HG03159 (cell line): ENCODE results near the gene AUP1.

Experiments
- ATAC-seq: cut with Tn5 transposase; IDR thresholded peaks from one replicate; pipeline ENCODE4 v1.9.1; 2021; ENCODE audit warnings: mild to moderate bottlenecking, moderate library complexity; ENCODE audit not compliant: unreplicated experiment

AUP1 gene

DNA sequence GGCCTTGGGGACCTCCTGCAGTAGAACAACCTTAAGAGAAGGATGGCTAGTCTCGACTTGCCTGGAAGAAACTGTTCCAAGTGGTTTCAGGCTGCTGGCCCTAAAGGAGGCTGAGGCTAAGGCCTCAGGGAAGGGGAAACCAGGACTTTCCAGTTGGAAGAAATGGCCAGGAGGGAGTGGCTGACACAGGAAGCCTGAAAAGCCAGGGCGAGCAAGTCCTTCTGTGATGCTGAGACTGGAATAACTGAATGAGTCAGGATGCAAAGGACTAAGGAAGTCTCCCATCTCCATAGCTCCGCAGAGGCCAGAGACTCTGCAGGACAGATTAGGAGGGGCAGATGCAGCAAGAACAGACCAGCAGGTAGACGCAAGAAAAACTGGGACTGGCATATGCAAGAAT is 7.6 kb upstream of the AUP1 start:
- ATAC-seq, result no peak

DNA sequence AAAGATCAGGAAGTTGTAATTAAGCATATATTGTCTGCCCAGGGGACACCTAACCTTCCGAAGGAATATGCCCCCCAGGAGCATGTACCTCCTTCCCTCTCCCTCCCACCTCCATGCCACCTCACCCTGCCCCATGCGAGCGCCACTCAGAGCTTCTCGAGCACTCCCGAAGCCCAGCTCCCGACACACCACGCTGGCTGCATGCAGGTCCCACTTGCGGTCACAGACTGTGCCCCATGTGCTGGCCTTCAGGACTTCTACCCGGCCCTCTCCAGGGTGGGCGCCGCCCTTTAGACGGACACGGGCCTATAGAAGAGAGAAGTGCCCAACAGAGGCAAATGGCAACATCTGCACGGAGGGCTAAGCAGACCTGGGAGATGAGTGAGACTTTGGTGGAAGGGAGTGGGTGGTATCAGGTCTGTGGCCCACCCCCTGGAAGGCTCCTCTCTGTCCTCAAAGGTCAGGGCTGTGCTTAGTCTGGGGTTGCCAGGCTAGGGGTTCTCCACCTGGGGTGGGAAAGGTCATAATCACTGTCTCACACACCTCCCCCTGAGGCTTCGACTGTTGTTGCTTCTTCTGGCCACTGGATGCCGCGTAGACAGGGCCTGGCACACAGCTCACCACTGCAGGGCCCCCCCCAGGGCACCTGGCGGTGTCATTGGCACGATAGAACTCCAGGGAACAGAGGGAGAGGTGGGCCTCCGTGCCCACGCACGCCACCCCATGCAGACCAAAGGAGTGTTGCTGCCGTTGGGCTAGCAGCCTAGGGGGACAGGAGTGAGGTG is 6.9 kb upstream of the AUP1 start:
- ATAC-seq, result no peak

DNA sequence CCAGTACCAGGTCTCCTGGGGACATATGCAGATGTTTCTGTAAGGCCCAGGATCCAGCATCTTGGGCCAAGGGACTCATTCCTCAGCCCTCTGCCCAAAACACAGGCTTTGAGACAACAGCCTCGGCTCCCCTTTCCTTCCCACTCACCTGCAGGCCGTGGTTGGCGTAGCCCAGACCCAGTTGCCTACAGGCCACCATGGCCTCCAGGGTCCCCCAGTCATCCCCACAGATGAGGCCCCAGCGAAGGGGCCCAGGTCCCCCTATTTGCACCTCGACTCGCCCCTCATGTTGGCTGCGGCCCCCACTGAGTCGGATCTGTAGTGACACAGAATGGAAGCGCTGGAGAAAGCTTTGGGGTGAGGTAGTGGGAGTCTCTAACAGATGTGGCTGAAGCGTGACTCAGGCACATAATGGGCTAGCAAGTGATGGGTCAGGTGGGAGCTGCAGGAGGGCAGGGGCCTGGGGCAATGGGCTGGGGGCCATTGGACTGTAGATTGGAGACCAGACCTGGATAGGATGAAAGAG is 6.0 kb upstream of the AUP1 start:
- ATAC-seq, result no peak

DNA sequence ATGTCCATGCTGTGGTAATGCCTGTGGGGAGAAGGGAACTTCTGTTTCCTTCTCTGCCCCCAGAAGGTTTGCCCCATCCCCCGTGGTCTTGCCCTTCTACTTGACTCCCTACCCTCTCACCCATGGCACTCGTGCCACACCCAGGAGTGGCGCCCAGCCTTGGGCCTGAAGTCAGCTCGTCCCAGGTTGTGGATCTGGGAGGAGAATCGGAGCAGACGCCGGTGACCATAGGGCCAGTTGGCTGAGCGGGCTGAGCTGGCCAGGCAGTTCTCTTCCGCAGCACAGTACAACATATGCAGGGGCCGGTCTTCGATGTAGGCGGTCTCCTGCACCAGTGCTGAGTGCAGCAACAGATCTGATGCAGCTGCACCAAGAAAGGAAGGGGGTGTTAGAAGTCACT is 4.9 kb upstream of the AUP1 start:
- no peak for ATAC-seq

DNA sequence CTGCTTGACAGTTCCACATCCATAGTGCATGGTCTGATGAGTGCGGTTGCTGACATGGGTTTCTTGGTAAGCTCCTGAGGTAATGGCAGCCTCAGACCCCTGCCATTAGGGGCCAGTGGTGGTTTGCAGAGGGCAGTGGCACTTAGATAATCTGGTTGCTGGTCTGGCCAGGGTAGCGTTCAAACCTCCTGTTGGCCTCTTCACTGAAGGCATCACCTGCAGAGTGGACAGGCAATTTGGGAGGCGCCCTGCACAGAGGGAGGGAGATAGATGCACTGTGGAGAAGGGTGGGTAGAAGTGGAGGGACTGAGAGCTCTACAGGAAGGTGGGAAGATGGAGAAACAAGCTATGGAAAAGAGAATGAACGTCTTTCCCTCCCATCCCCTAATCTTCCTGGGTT is 4.0 kb upstream of the AUP1 start:
- ATAC-seq, result no peak

DNA sequence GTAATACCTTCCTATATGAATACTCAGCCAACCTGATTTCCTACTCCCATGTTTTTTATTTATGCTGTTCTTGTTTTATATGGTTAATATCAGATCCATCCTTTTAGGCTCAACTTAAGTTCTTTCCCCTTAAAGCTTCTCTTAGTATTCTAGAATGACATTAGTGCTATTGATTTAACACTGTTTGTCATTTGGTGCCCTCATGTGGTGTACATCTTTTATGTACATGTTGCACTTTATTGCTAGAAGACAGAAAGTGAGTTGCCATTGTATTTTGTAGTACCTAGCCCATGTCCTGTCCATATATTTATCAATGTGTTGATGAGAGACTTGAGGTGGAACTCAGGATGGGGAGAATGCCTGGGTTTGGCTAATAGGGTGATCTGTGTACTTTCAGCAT is 2.7 kb upstream of the AUP1 start:
- ATAC-seq, result no peak

DNA sequence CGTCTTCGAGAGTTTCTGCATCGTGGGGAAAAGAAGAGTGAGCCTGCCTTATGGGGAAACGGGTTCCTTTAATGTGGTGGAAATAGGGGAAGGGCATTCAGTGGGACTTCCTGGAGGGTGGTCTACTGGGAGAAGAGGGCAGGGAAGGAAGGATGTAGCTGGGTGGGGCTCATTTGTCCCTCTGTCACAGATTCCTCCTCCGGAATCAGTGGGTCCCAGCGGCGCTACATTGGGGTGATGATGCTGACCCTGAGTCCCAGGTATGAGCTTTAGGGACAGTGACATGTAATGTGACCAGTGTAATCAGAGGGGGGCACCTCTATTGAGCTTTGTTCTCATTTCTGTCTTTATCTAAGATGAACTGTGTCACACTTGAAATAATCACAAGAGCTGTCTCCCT is 2.2 kb upstream of the AUP1 start:
- no peak for ATAC-seq

DNA sequence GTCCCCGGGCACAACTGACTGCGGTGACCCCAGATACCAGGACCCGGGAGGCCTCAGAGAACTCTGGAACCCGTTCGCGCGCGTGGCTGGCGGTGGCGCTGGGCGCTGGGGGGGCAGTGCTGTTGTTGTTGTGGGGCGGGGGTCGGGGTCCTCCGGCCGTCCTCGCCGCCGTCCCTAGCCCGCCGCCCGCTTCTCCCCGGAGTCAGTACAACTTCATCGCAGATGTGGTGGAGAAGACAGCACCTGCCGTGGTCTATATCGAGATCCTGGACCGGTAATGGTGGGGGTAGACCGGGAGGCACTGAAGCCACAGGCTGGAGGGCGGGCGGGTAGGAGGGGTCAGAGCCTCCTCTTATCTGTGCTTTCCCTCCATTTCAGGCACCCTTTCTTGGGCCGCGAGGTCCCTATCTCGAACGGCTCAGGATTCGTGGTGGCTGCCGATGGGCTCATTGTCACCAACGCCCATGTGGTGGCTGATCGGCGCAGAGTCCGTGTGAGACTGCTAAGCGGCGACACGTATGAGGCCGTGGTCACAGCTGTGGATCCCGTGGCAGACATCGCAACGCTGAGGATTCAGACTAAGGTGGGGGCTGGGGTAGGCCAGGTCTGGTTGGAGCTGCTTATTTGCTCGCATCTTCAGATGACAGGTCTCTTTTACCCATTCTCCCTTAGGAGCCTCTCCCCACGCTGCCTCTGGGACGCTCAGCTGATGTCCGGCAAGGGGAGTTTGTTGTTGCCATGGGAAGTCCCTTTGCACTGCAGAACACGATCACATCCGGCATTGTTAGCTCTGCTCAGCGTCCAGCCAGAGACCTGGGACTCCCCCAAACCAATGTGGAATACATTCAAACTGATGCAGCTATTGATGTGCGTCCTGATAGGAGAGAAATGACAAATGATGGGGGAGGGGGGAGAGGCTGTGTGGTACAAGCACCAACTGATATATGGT is 1.0 kb upstream of the AUP1 start:
- ATAC-seq, result peak; percentile 21

DNA sequence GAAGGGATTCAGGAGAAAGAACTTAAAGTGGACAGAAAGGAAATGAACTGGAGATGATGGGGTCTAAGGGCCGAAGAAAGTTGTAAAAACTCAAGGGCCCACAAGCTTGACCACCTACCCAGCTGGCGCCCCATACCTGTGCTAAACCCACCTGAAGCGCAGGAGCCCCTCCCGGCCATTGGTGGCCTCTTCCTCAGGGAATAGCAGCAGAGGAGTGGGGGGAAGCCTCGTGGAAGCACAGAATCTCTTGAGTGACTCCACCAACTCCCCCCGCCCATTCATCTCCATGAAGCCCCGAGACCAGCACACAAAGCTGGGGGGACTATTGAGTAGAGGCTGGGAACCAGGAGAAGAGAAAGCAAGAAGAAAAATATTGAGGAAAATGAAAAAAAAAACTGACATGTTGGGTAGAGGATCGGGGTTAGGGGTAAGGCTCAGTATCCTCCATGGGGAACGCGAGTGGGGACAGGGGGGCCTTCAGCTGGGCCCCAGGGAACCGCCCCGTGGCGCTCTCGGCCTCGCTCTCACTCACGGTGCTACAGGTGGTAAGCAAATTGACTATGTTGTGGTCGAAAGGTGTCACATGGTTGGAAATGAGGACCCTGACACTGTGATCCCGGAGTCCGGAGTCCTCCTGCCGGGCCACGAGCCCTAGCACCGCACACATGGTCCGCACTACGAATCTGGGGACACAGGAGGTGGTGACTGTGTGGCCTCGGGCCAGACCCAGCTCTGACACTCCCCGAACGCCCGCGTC is 728 bp downstream of the AUP1 start:
- ATAC-seq, result peak; percentile 4

DNA sequence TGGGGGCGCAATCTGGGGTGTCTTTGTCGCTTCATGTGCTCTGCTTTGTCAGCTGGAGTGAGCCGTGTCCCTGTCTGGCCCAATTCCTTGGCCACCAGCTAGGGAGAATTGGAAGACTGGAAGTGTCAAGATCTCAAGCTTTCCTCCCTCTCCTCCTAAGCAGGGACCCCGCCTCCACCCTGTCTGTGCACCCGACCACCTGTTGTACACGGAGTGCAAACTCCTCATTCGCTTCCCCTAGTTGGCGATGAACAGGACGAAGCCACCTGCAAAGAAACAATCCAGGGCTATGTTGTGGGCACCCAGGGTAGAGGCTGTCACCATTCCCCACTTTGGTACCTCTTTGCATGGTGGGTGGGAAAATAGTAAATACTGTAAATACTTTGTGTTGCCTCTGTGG is 1.8 kb downstream of the AUP1 start:
- no peak for ATAC-seq

DNA sequence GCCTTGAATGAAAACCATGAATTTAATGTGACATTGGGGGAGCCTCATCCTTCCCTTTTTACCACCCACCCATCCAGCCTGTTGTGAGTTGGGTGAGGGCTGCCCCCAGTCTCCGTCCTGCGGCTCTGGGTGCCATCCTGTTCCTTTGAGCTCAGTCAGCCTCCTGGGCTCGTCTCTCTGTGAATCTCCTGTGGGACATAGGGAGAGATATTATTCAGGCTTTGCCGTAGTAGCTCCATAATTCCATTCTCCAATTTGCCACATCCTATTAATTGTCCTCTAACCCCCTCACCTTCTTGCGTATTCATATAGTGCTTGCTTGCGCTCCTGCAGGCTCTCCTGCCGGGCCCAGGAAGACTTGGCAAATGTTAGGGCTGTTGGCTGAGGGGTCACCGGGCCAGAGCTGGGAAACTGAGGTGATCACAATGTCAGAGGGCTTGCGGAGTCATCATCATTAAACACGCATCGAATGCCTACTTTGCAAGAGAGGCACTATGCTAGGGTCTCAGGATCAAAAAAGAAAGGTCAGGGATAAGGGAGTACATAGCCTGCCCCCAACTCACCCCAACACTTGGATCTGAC is 2.8 kb downstream of the AUP1 start:
- ATAC-seq, result no peak

DNA sequence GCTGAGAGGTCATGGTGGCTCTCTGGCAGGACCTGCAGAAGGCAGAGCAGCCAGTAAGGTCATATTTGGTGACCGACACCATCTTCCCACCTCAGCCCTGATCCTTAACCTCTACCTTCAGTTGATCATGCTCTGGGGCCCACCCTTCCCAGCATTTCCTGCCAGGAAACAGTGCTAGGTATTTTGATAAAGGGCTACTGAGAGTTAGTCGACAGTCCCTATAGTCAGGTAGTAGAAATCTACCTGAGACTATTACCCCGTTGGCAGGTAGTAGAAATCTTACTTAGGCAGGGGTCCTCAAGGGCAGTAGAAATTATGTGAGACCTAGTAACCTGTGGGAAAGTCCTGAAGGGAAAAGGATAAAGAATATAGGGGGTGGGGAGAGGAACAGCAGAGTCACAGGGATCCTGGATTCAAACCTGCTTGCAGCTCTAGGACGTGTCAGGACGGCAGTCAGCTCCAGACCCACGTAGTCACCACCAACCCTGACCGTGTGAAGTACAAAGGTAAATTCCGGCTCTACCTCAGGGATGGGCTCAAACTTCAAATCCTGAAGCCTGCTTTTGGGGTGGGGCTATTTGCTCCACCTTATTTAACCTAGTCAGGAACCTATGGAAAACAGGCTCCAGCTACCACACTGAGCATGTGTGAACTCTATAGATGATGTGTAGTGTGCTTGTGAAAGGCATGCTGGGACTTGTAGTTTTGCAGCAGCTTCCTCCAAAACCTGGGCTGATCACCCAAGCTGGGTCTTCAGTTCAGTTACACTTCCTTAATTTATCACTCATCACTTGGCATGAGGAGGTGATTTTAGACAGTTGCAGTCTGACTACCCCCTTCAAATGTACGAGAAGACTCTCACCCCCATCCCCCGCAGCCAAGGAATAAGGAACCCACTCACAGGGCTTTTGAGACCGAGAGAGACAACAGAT is 3.5 kb downstream of the AUP1 start, which contains the start of gene DQX1:
DQX1 (minus strand) TSS at position 515 of the 932 bp plus-strand sequence; CDS start at position 13, 502 bp downstream.
- ATAC-seq, result no peak

DNA sequence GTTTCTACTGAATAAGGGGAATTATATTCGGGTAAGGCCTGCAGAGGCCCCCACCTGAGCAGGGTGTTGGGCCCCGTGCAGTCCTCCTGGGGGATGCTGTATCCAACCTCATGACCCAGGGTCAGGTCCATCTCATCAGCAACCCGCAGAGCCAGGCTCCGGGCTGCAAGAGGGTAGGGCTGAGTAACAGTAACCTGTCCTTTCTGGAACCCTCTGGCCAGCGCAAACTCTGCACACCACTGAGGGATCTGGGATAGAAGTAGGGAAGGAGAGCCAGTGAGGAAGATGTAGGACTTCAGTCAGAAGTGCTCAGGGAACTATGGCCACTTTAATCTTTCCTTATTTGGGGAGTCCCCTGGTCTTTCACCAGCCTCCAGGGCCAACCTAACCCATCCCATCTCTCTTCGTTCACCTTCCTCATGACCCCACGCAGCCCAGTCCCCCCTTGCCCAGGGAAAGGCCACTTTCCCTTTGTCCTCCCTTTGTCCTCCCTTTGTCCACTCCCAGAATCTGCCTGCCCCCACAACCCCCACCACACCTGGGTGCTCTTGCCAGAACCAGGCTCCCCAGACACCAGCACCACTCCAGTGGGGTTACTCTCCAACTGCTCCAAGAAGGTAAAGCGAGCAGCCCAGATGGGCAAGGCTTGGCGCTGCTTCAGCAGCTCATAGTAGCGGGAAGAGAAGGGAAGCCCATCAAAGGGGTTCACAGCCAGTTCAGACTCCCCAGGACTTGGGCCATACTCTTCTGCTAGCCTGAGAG is 4.4 kb downstream of the AUP1 start:
- no peak for ATAC-seq

DNA sequence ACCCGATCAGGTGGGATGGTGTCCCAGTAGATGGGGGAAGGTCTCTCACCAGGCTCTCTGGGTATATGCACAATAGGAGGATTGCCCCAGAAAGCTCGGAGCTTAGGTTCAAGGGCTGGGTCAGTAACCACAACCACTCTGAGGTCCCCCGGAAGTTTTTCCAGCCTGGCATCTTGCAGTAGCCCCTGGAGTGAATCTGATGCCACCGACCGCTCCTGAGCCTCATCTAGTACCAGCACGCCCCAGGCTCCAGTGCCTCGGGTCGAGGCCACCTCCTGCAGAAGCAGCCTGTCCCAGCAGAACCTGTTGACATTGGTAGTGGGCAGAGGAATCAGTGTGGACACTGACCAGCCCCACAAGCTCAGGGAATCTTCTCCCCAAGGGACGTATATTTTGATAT is 5.5 kb downstream of the AUP1 start:
- ATAC-seq, result no peak

DNA sequence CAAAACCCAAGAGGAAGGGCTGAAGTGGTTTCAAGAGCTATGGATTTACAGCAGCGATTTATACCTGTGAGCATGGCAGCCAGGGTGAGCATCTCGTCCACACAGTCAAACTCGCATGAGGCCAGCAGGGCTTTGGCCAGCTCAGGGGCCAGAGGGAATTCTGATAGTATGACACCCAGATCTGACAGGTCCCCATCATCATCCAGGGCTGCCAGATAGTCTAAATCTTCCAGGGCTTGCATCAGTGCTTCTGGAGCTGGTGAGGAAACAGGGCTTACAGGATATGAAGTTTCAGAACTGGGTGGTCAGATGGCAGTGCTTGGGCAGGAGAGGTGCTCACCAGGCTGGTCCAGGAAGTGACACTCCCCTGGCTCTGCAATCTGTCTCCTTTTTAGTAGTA is 7.0 kb downstream of the AUP1 start:
- no peak for ATAC-seq

DNA sequence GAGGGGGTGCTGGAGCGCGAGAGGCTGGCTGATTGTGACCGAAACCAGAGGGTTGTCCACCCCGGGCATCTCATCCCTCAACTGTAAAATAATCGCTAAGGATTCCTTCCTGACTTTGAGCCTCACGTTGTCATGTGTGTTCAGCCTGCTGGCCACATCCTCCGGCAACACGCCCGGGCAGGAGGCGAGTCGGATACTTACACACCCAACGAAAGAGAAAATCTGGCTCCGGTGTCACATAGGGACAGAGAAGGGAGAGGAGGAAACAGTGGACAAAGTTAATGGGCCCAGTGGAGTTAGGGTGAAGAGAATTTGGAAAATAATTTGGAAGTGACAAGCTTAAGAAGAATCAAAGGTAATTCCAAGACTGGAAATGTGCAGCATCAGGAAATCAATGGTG is 12.9 kb downstream of the AUP1 start:
- no peak for ATAC-seq

DNA sequence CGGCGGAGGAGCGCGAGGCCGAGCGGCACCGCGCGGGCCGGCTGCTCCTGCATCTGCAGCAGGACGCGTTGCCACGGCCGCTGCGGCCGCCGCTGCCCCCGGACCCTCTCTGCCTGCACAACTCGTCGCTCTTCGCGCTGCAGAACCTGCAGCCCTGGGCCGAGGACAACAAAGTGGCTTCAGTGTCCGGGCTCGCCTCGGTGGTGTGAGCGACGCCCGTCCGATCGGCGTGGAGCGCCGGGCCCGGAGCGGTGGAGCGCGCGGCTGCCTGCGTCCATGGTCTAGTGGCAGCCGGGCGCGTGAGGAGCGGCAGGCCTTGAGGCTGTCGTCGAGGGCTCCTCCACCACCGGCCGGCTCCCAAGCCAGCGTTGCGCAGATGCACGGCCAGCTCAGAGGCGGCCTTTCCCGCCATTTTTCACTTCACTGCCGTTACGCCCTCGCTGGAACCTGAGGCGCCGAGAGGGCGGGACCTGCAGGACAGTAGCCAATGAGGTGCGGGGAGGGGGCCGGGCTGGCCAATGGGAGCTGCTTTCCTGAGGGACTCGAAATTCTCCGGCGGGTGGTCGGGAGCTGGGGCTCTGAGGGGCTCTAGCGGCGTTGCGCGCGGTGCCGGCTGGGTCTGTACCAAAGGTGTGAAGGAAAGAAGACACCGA is 13.4 kb downstream of the AUP1 start:
- no peak for ATAC-seq

DNA sequence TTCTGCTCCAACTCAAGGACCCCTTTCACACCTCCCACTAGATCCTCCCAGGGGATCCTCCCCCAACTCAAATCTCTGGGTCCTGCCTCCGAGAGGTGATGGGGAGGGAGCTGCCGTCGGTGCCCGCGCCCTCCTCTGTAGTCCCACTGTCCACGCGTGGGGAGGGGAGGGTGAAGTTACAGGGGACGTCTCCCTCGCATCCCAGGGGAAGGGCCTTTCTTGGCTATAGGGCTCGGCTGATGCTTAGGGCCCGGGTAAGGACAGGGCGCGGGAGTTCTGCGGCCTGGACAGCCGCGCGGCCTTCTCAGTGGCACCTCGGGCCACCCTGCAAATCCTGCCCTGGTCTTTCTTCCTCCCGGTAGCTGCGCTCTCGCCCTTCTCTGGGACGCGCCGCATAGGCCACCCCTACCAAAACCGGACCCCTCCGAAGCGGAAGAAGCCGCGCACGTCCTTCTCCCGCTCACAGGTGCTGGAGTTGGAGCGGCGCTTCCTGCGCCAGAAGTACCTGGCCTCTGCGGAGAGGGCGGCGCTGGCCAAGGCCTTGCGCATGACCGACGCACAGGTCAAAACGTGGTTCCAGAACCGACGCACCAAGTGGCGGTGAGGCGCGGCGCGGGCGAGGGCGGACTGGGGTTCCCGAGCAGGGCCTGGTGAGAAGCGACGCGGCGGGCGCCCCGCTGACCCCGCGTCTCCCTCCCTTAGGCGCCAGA is 14.1 kb downstream of the AUP1 start:
- ATAC-seq, result no peak
